H1 (cell line): Measurements from ENCODE around the gene TNFRSF14. TPM values are rescaled to one million over a fixed set of nuclear protein-coding genes. Genes with fewer than 3 reads are reported as not detected.
A peak's percentile ranks its signal among the peaks of the same experiment; 100 is the strongest.

Experiments
- CTCF ChIA-PET: fragments of 300-600 bp; sonication (Branson Sonifier 250); formaldehyde crosslinking; loops from one replicate; lab custom pipeline; 2021; ENCODE audit not compliant: partially characterized antibody; lab: Charles Lee
- POLR2A ChIA-PET: fragments of 300-600 bp; sonication (Branson Sonifier 250); formaldehyde crosslinking; loops from one replicate; lab custom pipeline; 2021; ENCODE audit warnings: inconsistent platforms; ENCODE audit not compliant: partially characterized antibody; lab: Charles Lee
- DNase-seq, 2 experiments: peaks; one replicate each; pipeline versions ENCODE4 v3.0.0 to v3.0.0-alpha.2; 2010 to 2022; ENCODE audit warnings: low spot score in 2 of 2, low read depth in 1 of 2, mixed read lengths in 1 of 2
- FAIRE-seq: peaks from 2 replicates; lab custom pipeline; 2011; peaks lifted over from hg19 to GRCh38; lab: Jason Lieb, UNC
- H2AFZ ChIP-seq: 2 replicates; pipeline ENCODE4 v1.8.1; 2012; ENCODE audit warnings: low read length, inconsistent platforms
- H2AK5ac ChIP-seq: 2 replicates; pipeline ENCODE4 v1.6.1; 2013; ENCODE audit warnings: low read depth, low read length
- H2BK120ac ChIP-seq: replicated peaks from 2 replicates; pipeline ENCODE3; 2013; ENCODE audit warnings: low read depth, low read length, inconsistent platforms
- H2BK12ac ChIP-seq: 2 replicates; pipeline ENCODE4 v1.6.1; 2013; ENCODE audit warnings: low read depth, low read length
- H2BK15ac ChIP-seq: 2 replicates; pipeline ENCODE4 v1.6.1; 2013; ENCODE audit warnings: low read length
- H2BK20ac ChIP-seq: 2 replicates; pipeline ENCODE4 v1.6.1; 2013; ENCODE audit warnings: low read length
- H2BK5ac ChIP-seq: 2 replicates; pipeline ENCODE4 v1.6.1; 2013; ENCODE audit warnings: low read depth, low read length
- H3K14ac ChIP-seq: 2 replicates; pipeline ENCODE4 v1.6.1; 2013; ENCODE audit warnings: inconsistent platforms; ENCODE audit not compliant: insufficient read length
- H3K18ac ChIP-seq: 2 replicates; pipeline ENCODE4 v1.6.1; 2013; ENCODE audit warnings: low read length; ENCODE audit errors: extremely low read depth
- H3K23ac ChIP-seq: 2 replicates; pipeline ENCODE4 v1.6.1; 2013; ENCODE audit warnings: inconsistent platforms; ENCODE audit not compliant: insufficient read length
- H3K23me2 ChIP-seq: 2 replicates; pipeline ENCODE4 v1.6.1; 2013; ENCODE audit warnings: low read depth, low read length
- H3K27ac ChIP-seq: 2 replicates; pipeline ENCODE4 v1.6.1; 2011; ENCODE audit warnings: low read depth, low read length, inconsistent platforms
- H3K27me3 ChIP-seq, 4 experiments: replicated peaks in 1 of 4; 1 replicate in 1 of 4; 2 replicates in 3 of 4; pipeline versions ENCODE4 v1.6.1 to v1.8.1; 2011 to 2013; ENCODE audit warnings: low read length in 3 of 4, mild to moderate bottlenecking in 3 of 4, inconsistent platforms in 2 of 4, mixed read lengths in 2 of 4, moderate library complexity in 1 of 4; ENCODE audit not compliant: control insufficient read depth in 3 of 4, insufficient read depth in 3 of 4; ENCODE audit errors: extremely low read depth in 1 of 4
- H3K36me3 ChIP-seq, 4 experiments: 2 replicates each; pipeline versions ENCODE4 v1.6.1 to v1.8.1; 2011 to 2013; ENCODE audit warnings: mild to moderate bottlenecking in 4 of 4, low read length in 3 of 4, moderate library complexity in 2 of 4, control low read depth in 1 of 4, inconsistent platforms in 1 of 4; ENCODE audit not compliant: insufficient read depth in 4 of 4, control insufficient read depth in 2 of 4
- H3K4ac ChIP-seq: replicated peaks from 2 replicates; pipeline ENCODE3; 2013; ENCODE audit warnings: low read length, low read depth, mixed read lengths, inconsistent platforms; ENCODE audit not compliant: insufficient read length
- H3K4me1 ChIP-seq, 4 experiments: replicated peaks in 1 of 4; 1 replicate in 1 of 4; 2 replicates in 3 of 4; pipeline versions ENCODE4 v1.6.1 to v1.8.1; 2011 to 2013; ENCODE audit warnings: low read length in 3 of 4, inconsistent platforms in 2 of 4, mixed read lengths in 1 of 4; ENCODE audit not compliant: insufficient read depth in 4 of 4, control insufficient read depth in 3 of 4
- H3K4me2 ChIP-seq, 2 experiments: 2 replicates each; pipeline versions ENCODE4 v1.6.1 to v1.8.1; 2011 to 2013; ENCODE audit warnings: low read depth in 2 of 2, low read length in 2 of 2, control low read depth in 1 of 2, inconsistent platforms in 1 of 2, mild to moderate bottlenecking in 1 of 2; ENCODE audit not compliant: insufficient read depth in 1 of 2
- H3K4me3 ChIP-seq, 4 experiments: fragments of 200-600, 300-600 bp in 1 of 4; sonication (generic), shearing (Covaris generic), sonication (Bioruptor Twin) in 1 of 4; 2 replicates each; pipeline versions ENCODE4 v1.5.1 to v1.8.1; 2011 to 2016; ENCODE audit warnings: low read length in 4 of 4, low read depth in 3 of 4, control low read depth in 2 of 4, inconsistent platforms in 2 of 4, mild to moderate bottlenecking in 2 of 4, mixed read lengths in 1 of 4, moderate library complexity in 1 of 4; ENCODE audit not compliant: insufficient read depth in 2 of 4; ENCODE audit errors: extremely low read depth in 1 of 4
- H3K56ac ChIP-seq: replicated peaks from 2 replicates; pipeline ENCODE3; 2013; ENCODE audit warnings: low read depth, mild to moderate bottlenecking, mixed read lengths, low read length, inconsistent platforms; ENCODE audit not compliant: insufficient read length
- H3K79me1 ChIP-seq: 2 replicates; pipeline ENCODE4 v1.6.1; 2013; ENCODE audit warnings: low read depth, low read length, control low read depth
- H3K79me2 ChIP-seq, 2 experiments: 2 replicates each; pipeline versions ENCODE4 v1.6.1 to v1.8.1; 2012 to 2013; ENCODE audit warnings: low read length in 2 of 2, mild to moderate bottlenecking in 2 of 2, inconsistent platforms in 1 of 2; ENCODE audit not compliant: insufficient read depth in 2 of 2, control insufficient read depth in 1 of 2
- H3K9ac ChIP-seq, 4 experiments: replicated peaks in 1 of 4; 1 replicate in 1 of 4; 2 replicates in 3 of 4; pipeline versions ENCODE4 v1.6.1 to v1.8.1; 2011 to 2013; ENCODE audit warnings: low read depth in 3 of 4, low read length in 3 of 4, control low read depth in 2 of 4, mild to moderate bottlenecking in 2 of 4, moderate library complexity in 2 of 4, inconsistent platforms in 1 of 4; ENCODE audit errors: extremely low read depth in 1 of 4
- H3K9me3 ChIP-seq, 2 experiments: 2 replicates each; pipeline versions ENCODE4 v1.6.1 to v1.8.1; 2012 to 2013; ENCODE audit warnings: mild to moderate bottlenecking in 2 of 2, moderate library complexity in 2 of 2, control low read depth in 1 of 2, inconsistent platforms in 1 of 2, low read depth in 1 of 2, low read length in 1 of 2, mixed read lengths in 1 of 2; ENCODE audit not compliant: insufficient read depth in 2 of 2
- H4K20me1 ChIP-seq, 2 experiments: replicated peaks in 1 of 2; 2 replicates each; pipeline versions ENCODE3 to v1.8.1; 2011 to 2013; ENCODE audit warnings: inconsistent platforms in 2 of 2, low read length in 2 of 2, mild to moderate bottlenecking in 1 of 2; ENCODE audit not compliant: insufficient read depth in 2 of 2, control insufficient read depth in 1 of 2
- H4K5ac ChIP-seq: 2 replicates; pipeline ENCODE4 v1.6.1; 2013; ENCODE audit warnings: low read length, low read depth, mixed read lengths, inconsistent platforms; ENCODE audit not compliant: insufficient read length
- H4K8ac ChIP-seq: 2 replicates; pipeline ENCODE4 v1.8.0; 2013; ENCODE audit warnings: mild to moderate bottlenecking, moderate library complexity, low read length, inconsistent platforms; ENCODE audit not compliant: insufficient read depth; ENCODE audit errors: extremely low read depth
- H4K91ac ChIP-seq: replicated peaks from 2 replicates; pipeline ENCODE3; 2013; ENCODE audit warnings: low read length, mixed read lengths, inconsistent platforms; ENCODE audit not compliant: insufficient read length
- EP300 ChIP-seq, 2 experiments: IDR thresholded peaks; 1 replicate in 1 of 2; 2 replicates in 1 of 2; pipeline ENCODE4 v1.6.1; 2011 to 2012; ENCODE audit warnings: low read depth in 2 of 2, low read length in 2 of 2, mild to moderate bottlenecking in 2 of 2, borderline replicate concordance in 1 of 2, inconsistent platforms in 1 of 2, moderate library complexity in 1 of 2
- EZH2 ChIP-seq: fragments of 200-600 bp; sonication (generic); IDR thresholded peaks from 2 replicates; pipeline ENCODE4 v1.7.1; 2012; ENCODE audit warnings: low read depth, mild to moderate bottlenecking, moderate library complexity, low read length, inconsistent platforms; ENCODE audit not compliant: severe bottlenecking
- SUZ12 ChIP-seq: fragments of 200-600 bp; sonication (generic); IDR thresholded peaks from 2 replicates; pipeline ENCODE4 v1.6.1; 2012; ENCODE audit warnings: mild to moderate bottlenecking, inconsistent platforms, low read length, moderate library complexity, mixed read lengths
- TAF7 ChIP-seq: optimal IDR thresholded peaks from 2 replicates; pipeline ENCODE3; 2011; ENCODE audit warnings: low read depth, mild to moderate bottlenecking, inconsistent platforms, low read length, moderate library complexity, borderline replicate concordance
- TBP ChIP-seq: IDR thresholded peaks from 2 replicates; pipeline ENCODE4 v1.6.1; 2011; ENCODE audit warnings: low read depth, low read length, improper control_type of control experiment
- WGBS, 2 experiments: shearing (Covaris generic) in 1 of 2; methylation state at CpG; one replicate each; pipeline versions ENCODE4 v1.1.6 to v1.1.7; 2013 to 2015; ENCODE audit warnings: low lambda C conversion rate in 2 of 2, mixed read lengths in 2 of 2, inconsistent platforms in 1 of 2, low coverage in 1 of 2, missing lambda C conversion rate in 1 of 2; ENCODE audit not compliant: insufficient replicate concordance in 2 of 2, insufficient coverage in 1 of 2, insufficient read length in 1 of 2; ENCODE audit errors: extremely low coverage in 1 of 2, missing lambda C conversion rate in 1 of 2; 5-methylcytosine and 5-hydroxymethylcytosine counted together
- polyA plus RNA-seq, 7 experiments: library from polyadenylated mRNA; depleted of rRNA in 3 of 7; stranded (reverse) in 5 of 7; unstranded in 2 of 7; fragments of >200 nt in 5 of 7; fragments of 200-250 nt in 2 of 7; gene quantifications; 1 replicate in 5 of 7; 2 replicates in 1 of 7; 4 replicates in 1 of 7; pipeline versions ENCODE4 v1.2.1 to v1.2.3, GENCODE V29; 2011 to 2013; ENCODE audit warnings: missing spikeins in 2 of 7, mixed read lengths in 2 of 7
- total RNA-seq: library from RNA; stranded (reverse); fragmentation: NEBNext Ultra II Directional; extraction: Animal tissue kit (Norgen Biotek cat#: 25700); gene quantifications from 2 replicates; pipeline ENCODE4 v1.2.1, GENCODE V29; 2021

The TNFRSF14 gene
- total and polyA plus RNA-seq, 2 of the 8 experiments (the other 6 are each of a cell fraction or from before 2014, with no cell fraction given), result 0.36 to 0.50 TPM

DNA sequence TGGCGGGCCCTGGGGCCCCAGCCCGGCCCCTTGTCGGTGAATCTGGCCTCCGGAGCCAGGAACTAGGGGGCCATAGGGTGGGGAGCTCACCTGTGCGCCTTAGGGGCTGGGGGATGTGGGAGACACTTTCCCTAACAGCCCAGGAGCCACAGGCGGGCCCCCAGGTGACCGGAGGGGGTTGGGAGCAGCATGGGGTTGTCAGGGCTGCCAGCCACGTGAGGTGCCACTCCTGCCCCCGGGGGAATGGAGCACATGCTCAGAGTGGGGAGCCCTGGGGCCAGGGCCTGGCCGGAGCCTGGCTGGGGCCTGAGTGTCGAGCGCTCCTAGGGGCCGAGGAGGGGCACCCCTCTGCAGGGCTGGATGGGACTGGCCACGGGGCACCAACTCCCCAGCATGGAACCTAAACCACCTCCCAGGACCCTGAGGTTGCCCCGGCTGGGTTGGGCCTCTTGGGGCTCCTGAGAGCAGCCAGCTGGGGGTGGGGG is 50.3 kb downstream of the TNFRSF14 start:
- no peak overlapping the region for H3K4me2 ChIP-seq
- H3K56ac ChIP-seq, result no peak overlapping the region
- no peak overlapping the region for H4K91ac ChIP-seq
- H3K27ac ChIP-seq, result no peak overlapping the region
- no peak overlapping the region for H2BK15ac ChIP-seq
- no peak overlapping the region for H2BK20ac ChIP-seq
- FAIRE-seq (no peak), DNase-seq (peak in 1 of 2 experiments; percentile 35)
- no peak overlapping the region for H2BK5ac ChIP-seq
- H3K36me3 ChIP-seq, result no peaks in the 10 kb centered on the region
- no peak overlapping the region; the same call in 1 of the 2 replicates for H4K8ac ChIP-seq
- H2BK12ac ChIP-seq, result no peak overlapping the region
- no peaks in the 10 kb centered on the region for H4K20me1 ChIP-seq
- WGBS, 2 experiments, result 89% methylated on average over 9 of the region's 15 CpGs; no CpG with 5 or more reads in 1 of the 2 experiments
- H3K79me1 ChIP-seq, result no peaks in the 10 kb centered on the region
- no peaks in the 10 kb centered on the region; a peak in 2 of 7 replicates for H3K4me1 ChIP-seq
- H3K4ac ChIP-seq, result no peak overlapping the region
- no peak overlapping the region for H2AK5ac ChIP-seq
- H3K79me2 ChIP-seq, result no peaks in the 10 kb centered on the region
- 0 out of 7 replicates have a peak, but pooled peaks cover 0 to 3% (median 0%) of the 10 kb centered on the region in 4 experiments for H3K27me3 ChIP-seq
- H2AFZ ChIP-seq, result no peak overlapping the region
- H3K4me3 ChIP-seq, result no peak overlapping the region
- no peak overlapping the region for H2BK120ac ChIP-seq
- POLR2A ChIA-PET, result no interaction called here
- H3K23ac ChIP-seq, result no peak overlapping the region
- no peak overlapping the region for H3K9ac ChIP-seq
- H3K14ac ChIP-seq, result no peak overlapping the region
- TF ChIP-seq EP300 (IDR thresholded peaks at IDR 0.05; ENCODE audit: borderline replicate concordance in 1 of 2, low read depth in 2 of 2, low read length in 2 of 2), result no peak
- no peak for TF ChIP-seq EZH2
- no peak for TF ChIP-seq TAF7
- no peak for TF ChIP-seq TBP
- no peak for TF ChIP-seq SUZ12
- no peak overlapping the region for H3K18ac ChIP-seq
- no peak overlapping the region for H4K5ac ChIP-seq
- CTCF ChIA-PET, result interaction anchor here (0.6 kb wide), 1 partner anchor 1648 kb away, joined by 3 read pairs; no protein-coding TSS in a partner anchor
- no peaks in the 10 kb centered on the region for H3K9me3 ChIP-seq
- no peaks in the 10 kb centered on the region for H3K23me2 ChIP-seq
